Mucosa of gallbladder (tissue), 1 donor: ENCODE measurements around the gene MAFF. TPM values are rescaled to one million over a fixed set of nuclear protein-coding genes. Genes with fewer than 3 reads are reported as not detected.
A peak's percentile ranks its signal among the peaks of the same experiment; 100 is the strongest.
"Not testable (repeated sequence)": the region's sequence is repeated elsewhere in the genome, so short reads cannot be mapped to it uniquely, and the experiment has no call there.

ENCODE experiments used
- DNase-seq: peaks from one replicate; pipeline ENCODE4 v3.0.0-alpha.2; 2020; ENCODE audit warnings: low spot score
- total RNA-seq: library from RNA; stranded (reverse); gene quantifications from one replicate; pipeline ENCODE4 v1.2.1, GENCODE V29; 2021
- donor health status: DM: no; HTN: no; CAD: no.

Gene MAFF
- 34.4 TPM for total RNA-seq

GRCh38 chr22:38201711-38202436 lies at the start of gene MAFF:
Gene MAFF (plus strand): TSS chr22:38201994. CDS start chr22:38213854, 11,860 bp downstream.
- DNase-seq, result peak; percentile 98

- DNase-seq, result peak; percentile 46
Measured at GRCh38 chr22:38153821-38154562, 47.8 kb upstream of the MAFF start.

GRCh38 chr22:38154563-38154915 lies 47.3 kb upstream of the MAFF start:
- DNase-seq, result not testable (repeated sequence)

DNA sequence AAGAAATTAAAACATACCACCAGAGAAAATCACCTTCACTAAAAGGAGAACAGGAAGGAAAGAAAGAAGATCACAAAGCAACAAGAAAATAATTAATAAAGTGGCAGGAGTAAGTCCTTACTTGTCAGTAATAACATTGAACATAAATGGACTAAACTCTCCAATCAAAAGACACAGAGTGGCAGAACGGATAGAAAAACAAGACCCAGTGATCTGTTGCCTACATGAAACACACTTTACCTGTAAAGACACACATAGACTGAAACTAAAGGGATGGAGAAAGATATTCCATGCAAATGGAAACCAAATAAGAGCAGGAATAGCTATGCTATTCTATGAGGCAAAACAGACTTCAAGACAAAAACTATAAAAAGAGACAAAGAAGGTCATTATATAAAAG lies 46.1 kb upstream of the MAFF start:
- DNase-seq, result no peak

GRCh38 chr22:38162881-38163843 lies 38.6 kb upstream of the MAFF start:
- no peak for DNase-seq

GRCh38 chr22:38163844-38164550 lies 37.8 kb upstream of the MAFF start:
- peak; percentile 89 for DNase-seq

- no peak for DNase-seq
Measured at GRCh38 chr22:38164551-38164918, 37.3 kb upstream of the MAFF start.

GRCh38 chr22:38165922-38166593 lies 35.7 kb upstream of the MAFF start:
- DNase-seq, result no peak

DNA sequence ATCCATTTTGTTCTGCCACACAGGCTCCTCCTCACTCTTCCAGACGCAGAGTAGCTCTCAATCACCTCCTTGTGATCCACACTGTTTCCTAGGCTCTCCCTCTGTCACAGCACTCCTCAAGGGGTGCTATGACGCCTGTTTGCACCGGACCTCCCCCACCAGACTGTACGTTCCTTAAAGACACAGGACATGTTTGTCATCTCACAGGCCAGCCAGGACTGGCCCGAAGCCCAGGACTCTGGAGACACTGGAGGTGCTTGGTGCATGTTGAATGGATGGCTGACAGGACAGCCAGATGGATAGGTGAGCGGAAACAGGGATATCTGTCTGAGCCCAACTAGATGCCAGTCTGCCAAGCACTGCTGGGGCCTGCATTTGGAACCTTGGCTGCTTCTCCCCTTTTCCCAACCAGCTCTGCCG lies 33.8 kb upstream of the MAFF start:
- DNase-seq, result peak; percentile 74

- DNase-seq, result no peak
Measured at GRCh38 chr22:38169116-38169515, 32.7 kb upstream of the MAFF start.

DNA sequence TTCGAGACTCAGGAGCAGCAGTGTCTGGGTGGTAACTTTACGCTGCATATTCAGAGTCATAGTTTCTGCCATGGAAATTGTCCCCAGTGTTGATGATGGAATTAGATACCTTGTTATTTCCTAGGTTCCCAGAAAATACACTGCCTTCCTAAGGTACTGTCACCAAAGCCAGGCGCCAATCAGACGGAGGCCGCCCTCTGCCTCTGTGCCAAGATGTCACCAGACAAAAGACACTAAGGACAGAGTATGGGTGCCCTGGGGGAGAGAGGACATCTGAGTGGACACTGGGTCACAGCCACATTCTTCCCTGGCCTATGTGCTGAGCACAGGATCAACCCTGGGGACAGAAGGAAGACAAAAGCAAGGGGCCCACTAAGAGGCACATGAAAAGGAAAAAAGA lies 31.3 kb upstream of the MAFF start:
- no peak for DNase-seq

DNA sequence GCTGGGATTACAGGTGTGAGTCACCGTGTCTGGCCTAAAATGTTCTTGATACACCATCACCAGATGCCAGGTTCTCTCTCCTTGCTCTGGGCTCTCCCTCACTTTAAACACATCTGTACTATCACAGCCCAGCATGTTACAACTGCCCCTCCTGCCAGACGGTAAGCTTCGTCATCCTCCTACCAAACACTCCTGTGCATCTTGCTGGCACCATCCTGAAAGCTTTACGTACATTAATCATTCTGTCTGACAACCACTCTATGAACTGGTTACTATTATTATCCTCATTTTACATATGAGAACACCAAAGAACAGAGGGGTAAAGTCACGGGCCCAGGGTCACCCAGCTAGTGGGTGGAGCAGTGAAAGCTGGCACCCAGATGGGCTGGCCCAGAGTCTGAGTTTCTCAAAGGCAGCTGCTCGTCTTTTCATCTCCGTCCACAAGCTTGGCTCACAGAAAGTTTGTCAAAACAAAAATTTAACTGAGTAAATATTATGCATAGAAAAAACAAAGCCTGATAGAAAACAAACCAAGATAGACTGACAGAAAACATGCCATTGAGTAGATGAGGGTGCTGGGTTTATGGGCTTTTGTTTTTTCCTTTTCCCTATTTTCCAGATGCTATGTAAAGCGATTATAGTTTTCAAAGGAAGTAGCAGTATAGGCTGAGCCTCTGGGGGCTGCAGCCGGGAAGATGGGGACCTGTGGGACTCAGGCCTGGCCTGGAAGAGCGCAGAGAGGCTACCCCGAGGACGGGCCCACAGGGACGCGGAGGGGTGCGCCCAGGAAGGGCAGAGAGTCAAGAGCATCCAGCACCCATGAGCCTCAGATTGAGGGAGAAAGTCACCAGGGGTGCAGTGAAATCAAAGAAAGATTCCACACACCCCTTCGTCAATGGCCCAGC lies 29.6 kb upstream of the MAFF start:
- no peak for DNase-seq

- DNase-seq, result peak; percentile 89
Measured at GRCh38 chr22:38172832-38173640, 28.8 kb upstream of the MAFF start.

- no peak for DNase-seq
Measured at GRCh38 chr22:38173641-38173906, 28.2 kb upstream of the MAFF start.

DNA sequence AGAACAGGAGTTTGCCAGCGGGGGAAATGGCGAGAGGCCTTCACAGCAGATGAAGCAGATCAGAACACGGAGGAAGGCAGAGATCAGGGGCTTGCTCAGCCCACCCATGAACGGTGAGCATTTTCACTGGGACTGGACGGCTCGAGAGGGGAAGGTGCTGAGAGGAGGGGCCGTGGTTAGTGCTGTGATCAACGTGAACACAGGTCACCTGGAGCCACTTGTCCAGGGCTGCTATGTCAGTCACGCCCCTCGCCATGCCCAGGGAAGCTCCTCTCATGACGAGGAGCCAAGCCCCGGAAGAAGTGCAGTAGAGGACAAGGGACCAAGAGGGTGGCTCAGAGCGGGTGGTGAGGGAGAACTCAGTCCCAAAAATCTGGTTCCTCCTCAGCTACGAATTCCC lies 27.2 kb upstream of the MAFF start:
- DNase-seq, result no peak

- no peak for DNase-seq
Measured at GRCh38 chr22:38175206-38176118, 26.3 kb upstream of the MAFF start.

DNA sequence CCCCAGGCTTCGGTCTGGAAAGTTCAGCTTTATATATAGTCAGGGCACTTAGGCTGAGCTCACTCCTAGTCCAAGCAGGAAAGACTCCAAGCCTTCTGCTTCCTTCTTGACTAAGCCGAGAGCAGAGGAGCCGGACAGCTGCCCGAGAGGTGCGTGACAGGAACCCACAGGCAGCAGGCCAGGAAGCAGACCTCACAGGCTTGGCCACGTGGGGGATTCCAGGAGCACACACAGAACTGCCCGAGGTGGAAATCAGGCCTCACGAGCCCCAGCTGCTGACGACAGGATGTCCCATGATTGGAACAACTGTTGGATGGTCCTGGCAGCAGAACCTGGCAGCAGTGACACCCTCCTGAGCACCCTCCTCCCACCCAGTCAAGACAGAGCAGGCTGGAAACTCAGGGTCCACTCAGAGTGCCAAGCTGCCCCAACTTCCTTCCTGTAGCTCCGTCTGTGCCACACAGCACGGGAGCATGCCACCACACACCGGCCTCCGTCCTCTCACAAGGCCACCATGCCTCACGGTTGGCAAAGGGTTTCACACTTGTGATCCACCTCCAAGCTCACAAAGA lies 25.5 kb upstream of the MAFF start:
- peak; percentile 90 for DNase-seq

DNA sequence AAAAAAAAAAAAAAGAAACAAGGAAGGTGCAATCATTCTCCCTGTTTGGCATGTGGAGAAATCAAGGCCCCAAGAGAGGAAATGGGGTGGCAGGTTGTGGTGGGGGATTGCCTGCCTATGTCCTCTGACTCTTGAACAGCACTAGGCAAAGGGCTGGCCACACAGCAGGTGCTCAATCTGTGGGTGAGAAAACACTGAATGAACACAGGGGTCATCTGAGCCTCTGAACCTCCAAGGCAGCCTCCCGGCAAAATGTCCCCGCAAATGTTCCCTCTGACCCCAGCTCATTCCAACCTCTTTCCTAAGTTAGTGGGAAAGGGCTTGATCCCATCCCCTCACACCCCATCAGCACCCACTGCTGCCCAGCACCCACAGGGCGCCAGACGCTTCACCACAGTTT lies 24.8 kb upstream of the MAFF start:
- no peak for DNase-seq
